SU-DHL-6 (cell line): ENCODE data around the gene ENDOG.

Experiments
- H2AFZ ChIP-seq: fragments of 200-600 bp; sonication (generic); 2 replicates; pipeline ENCODE4 v1.6.1; 2014; ENCODE audit warnings: low read depth, mild to moderate bottlenecking, moderate library complexity, mixed read lengths, antibody characterized with exemption, low read length; ENCODE audit not compliant: severe bottlenecking
- H3F3A ChIP-seq: fragments of 200-600 bp; shearing (Covaris generic); 2 replicates; pipeline ENCODE4 v1.6.0; 2016; ENCODE audit warnings: antibody characterized with exemption, mild to moderate bottlenecking; ENCODE audit not compliant: insufficient read depth
- H3K27ac ChIP-seq: fragments of 200-600 bp; sonication (generic); 2 replicates; pipeline ENCODE4 v1.5.1; 2016; ENCODE audit warnings: low read depth, mild to moderate bottlenecking, low read length, moderate library complexity, mixed read lengths
- H3K27me3 ChIP-seq: fragments of 200-600 bp; sonication (generic), shearing (Covaris generic); 2 replicates; pipeline ENCODE4 v1.6.0; 2014; ENCODE audit warnings: mild to moderate bottlenecking, low read length
- H3K36me3 ChIP-seq: fragments of 200-600 bp; sonication (generic); 2 replicates; pipeline ENCODE4 v1.6.1; 2014; ENCODE audit warnings: mild to moderate bottlenecking, low read length, mixed read lengths
- H3K4me2 ChIP-seq: fragments of 300-600, 200-600 bp; shearing (Covaris generic), sonication (generic); 2 replicates; pipeline ENCODE4 v1.6.0; 2014; ENCODE audit warnings: low read length, low read depth, mild to moderate bottlenecking; ENCODE audit not compliant: poor library complexity, severe bottlenecking
- H3K4me3 ChIP-seq: fragments of 200-600 bp; sonication (generic); 2 replicates; pipeline ENCODE4 v1.5.1; 2014; ENCODE audit warnings: antibody characterized with exemption, low read length, mild to moderate bottlenecking, mixed read lengths; ENCODE audit not compliant: insufficient read depth, poor library complexity, severe bottlenecking
- H3K79me2 ChIP-seq: fragments of 200-600 bp; sonication (generic); 2 replicates; pipeline ENCODE4 v1.6.1; 2014; ENCODE audit warnings: mild to moderate bottlenecking, low read length, moderate library complexity; ENCODE audit not compliant: insufficient read depth
- H3K9ac ChIP-seq: fragments of 200-600 bp; sonication (generic); 2 replicates; pipeline ENCODE4 v1.7.0; 2014; ENCODE audit warnings: mild to moderate bottlenecking, low read length
- H3K9me2 ChIP-seq: fragments of 200-600 bp; sonication (generic); replicated peaks from 2 replicates; pipeline ENCODE4 v1.6.1; 2014; ENCODE audit warnings: low read length; ENCODE audit not compliant: insufficient read depth
- H3K9me3 ChIP-seq: fragments of 200-600 bp; sonication (generic); 2 replicates; pipeline ENCODE4 v1.6.1; 2014; ENCODE audit warnings: low read length, mixed read lengths; ENCODE audit not compliant: insufficient read depth
- H4K20me1 ChIP-seq: fragments of 200-600 bp; sonication (generic); 2 replicates; pipeline ENCODE4 v1.6.1; 2014; ENCODE audit warnings: low read depth, mild to moderate bottlenecking, antibody characterized with exemption, low read length, moderate library complexity, mixed read lengths
- CTCF ChIP-seq: fragments of 200-600 bp; sonication (generic); IDR thresholded peaks from one replicate; pipeline ENCODE4 v1.5.1; 2017; ENCODE audit warnings: antibody characterized with exemption, mild to moderate bottlenecking, low read length, moderate library complexity; ENCODE audit not compliant: insufficient read depth, poor library complexity, severe bottlenecking
- EZH2phosphoT487 ChIP-seq: fragments of 200-600 bp; sonication (generic), shearing (Covaris generic); conservative IDR thresholded peaks from 2 replicates; pipeline ENCODE4 v1.6.1; 2018; ENCODE audit warnings: mild to moderate bottlenecking, antibody characterized with exemption, low read length, moderate library complexity, mixed read lengths

The ENDOG gene

DNA sequence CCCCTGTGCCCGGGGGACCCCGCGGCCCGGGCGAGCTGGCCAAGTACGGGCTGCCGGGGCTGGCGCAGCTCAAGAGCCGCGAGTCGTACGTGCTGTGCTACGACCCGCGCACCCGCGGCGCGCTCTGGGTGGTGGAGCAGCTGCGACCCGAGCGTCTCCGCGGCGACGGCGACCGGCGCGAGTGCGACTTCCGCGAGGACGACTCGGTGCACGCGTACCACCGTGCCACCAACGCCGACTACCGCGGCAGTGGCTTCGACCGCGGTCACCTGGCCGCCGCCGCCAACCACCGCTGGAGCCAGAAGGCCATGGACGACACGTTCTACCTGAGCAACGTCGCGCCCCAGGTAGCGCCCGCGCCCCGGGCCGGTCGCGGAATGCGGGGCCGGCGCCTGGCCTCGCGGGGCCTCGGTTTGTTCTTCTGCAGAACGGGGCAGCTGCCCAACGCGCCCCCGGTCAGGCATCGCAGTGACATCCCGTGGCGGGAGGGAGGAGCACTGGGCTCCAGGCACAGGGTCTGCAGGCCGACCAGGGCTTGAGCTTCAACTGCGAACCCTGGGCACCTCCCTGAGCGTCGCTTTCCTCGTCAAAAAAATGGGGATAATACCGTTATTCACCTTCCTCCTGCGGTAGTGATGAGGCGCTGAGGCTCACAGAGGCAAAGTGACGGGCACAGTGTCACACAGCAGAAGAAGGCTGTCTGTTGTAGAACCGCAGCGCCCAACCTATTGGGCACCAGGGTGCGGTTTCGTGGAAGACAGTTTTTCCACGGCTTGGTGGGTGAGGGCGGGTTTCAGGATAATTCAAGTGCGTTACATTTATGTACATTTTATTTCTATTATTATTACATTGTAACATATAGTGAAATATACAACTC lies 777 bp downstream of the ENDOG start:
- H3K27me3 ChIP-seq, result no peaks in the 10 kb centered on the region
- H3K9ac ChIP-seq, result peak overlapping the region; percentile 70
- peak overlapping the region; percentile 59 for H3K4me2 ChIP-seq
- no peaks in the 10 kb centered on the region for H3K36me3 ChIP-seq
- no peaks in the 10 kb centered on the region for H3F3A ChIP-seq
- peak overlapping the region; percentile 72 for H2AFZ ChIP-seq
- H3K4me3 ChIP-seq, result peak overlapping the region; percentile 68
- H4K20me1 ChIP-seq, result no peaks in the 10 kb centered on the region
- H3K27ac ChIP-seq, result peak overlapping the region; percentile 49
- TF ChIP-seq CTCF, result no peak
- no peaks in the 10 kb centered on the region for H3K9me3 ChIP-seq
- H3K79me2 ChIP-seq, result no peaks in the 10 kb centered on the region
- H3K9me2 ChIP-seq, result no peaks in the 10 kb centered on the region

DNA sequence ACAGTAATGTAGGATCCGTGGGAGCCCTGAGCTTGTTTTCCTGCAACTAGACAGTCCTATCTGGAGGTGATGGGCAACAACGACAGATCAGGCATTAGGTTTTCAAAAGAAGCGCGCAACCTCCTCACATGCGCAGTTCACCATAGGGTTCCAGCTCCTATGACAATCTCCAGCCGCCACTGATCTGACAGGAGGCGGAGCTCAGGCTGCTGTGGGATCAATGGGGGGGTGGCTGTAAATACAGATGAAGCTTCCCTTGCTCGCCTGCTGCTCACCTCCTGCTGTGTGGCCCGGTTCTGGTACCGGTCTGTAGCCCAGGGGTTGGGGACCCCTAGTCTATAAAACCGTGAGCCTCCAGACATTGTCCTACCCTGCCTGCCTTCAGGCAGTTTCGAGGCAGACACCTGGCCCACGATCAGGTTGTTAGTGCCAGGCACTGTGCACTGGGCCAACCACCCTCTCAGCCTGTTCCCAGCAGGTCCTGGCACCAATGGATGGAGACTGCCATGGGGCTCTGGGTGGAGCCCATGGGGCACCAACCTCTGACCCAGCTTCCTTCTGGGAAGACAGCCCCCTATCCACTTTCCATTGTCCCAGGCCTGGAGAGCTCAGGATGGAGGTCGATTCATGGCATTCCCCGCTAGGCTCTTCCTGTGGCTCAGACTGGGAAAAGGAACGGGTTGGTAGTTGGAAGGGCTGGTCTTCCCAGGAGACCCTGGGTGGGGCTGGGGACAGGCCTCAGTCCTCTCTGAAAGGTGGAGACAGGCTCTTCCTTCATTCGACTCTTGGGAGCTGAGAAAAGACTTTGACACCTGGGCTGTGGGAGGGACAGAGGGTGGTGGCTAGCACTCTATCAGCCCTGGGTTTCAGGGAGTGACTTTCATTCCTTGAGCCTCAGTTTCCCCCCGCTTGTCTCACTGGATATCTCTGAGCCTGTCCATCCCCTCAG lies 1.7 kb downstream of the ENDOG start:
- TF ChIP-seq CTCF, result no peak
- TF ChIP-seq EZH2phosphoT487, result no peak
- Histone ChIP-seq H3F3A (no peaks in the 10 kb centered on the region), H3K9me3 (no peaks in the 10 kb centered on the region), H3K27ac (no peak overlapping the region), H3K36me3 (no peaks in the 10 kb centered on the region), H3K4me2 (peak overlapping the region; percentile 59), H3K9ac (peak overlapping the region; percentile 70), H3K4me3 (peak overlapping the region; percentile 68), H2AFZ (no peak overlapping the region), H3K27me3 (no peaks in the 10 kb centered on the region), H3K9me2 (no peaks in the 10 kb centered on the region), H3K79me2 (no peaks in the 10 kb centered on the region), H4K20me1 (no peaks in the 10 kb centered on the region)

DNA sequence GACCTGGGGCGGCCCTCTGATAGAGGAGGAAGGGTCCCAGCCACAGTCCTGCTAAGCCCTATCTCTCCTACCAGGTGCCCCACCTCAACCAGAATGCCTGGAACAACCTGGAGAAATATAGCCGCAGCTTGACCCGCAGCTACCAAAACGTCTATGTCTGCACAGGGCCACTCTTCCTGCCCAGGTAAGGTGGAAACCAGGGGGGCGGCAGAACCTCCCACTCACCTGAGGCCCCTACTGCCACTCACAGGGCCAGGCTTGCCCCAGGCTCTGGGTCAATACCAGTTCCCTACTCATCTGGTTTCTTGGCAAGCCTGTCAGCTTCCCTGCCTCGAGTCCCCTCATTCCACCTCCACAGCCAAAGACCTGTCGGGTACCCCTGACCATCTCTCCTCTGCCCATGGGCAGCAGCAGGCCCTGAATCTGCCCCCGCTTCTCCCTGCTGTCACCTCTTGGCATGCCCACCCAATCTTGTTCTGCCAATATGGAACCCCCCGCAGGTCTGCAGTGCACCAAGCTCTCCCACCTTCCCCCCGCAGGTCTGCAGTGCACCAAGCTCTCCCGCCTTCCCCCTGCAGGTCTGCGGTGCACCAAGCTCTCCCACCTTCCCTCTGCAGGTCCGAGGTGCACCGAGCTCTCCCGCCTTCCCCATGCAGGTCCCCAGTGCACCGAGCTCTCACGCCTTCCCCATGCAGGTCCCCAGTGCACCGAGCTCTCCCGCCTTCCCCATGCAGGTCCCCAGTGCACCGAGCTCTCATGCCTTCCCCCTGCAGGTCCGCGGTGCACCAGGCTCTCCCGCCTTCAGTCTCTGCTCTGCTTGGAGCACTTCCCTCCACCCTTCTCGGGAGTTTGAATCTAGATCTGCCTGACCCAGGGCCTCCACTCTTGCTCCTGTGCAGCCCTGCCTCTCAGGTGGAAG lies 2.6 kb downstream of the ENDOG start:
- H3F3A ChIP-seq, result no peaks in the 10 kb centered on the region
- H3K9me2 ChIP-seq, result no peaks in the 10 kb centered on the region
- H3K4me2 ChIP-seq, result no peak overlapping the region
- H2AFZ ChIP-seq, result no peak overlapping the region
- TF ChIP-seq EZH2phosphoT487 (no peak), CTCF (no peak)
- no peaks in the 10 kb centered on the region for H3K27me3 ChIP-seq
- H3K79me2 ChIP-seq, result no peaks in the 10 kb centered on the region
- H3K4me3 ChIP-seq, result no peak overlapping the region
- no peaks in the 10 kb centered on the region for H3K36me3 ChIP-seq
- no peak overlapping the region for H3K9ac ChIP-seq
- no peaks in the 10 kb centered on the region for H4K20me1 ChIP-seq
- H3K27ac ChIP-seq, result no peak overlapping the region
- H3K9me3 ChIP-seq, result no peaks in the 10 kb centered on the region
